Inflammatory macrophage (primary cell): ENCODE data around the gene SEPSECS.

ENCODE experiments used
- DNase-seq, 2 donors: peaks; one replicate each; pipeline ENCODE4 v3.0.0-alpha.2; 2020 to 2022

Gene SEPSECS

GRCh38 chr4:25080571-25080970, 79.7 kb downstream of the SEPSECS start:
- DNase-seq, result no peak

- no peak for DNase-seq
Observed at GRCh38 chr4:25078523-25078922, 81.7 kb downstream of the SEPSECS start.

GRCh38 chr4:25076625-25077398, 83.4 kb downstream of the SEPSECS start:
- no peak for DNase-seq

- no peak for DNase-seq
Observed at GRCh38 chr4:25075851-25076250, 84.4 kb downstream of the SEPSECS start.

GRCh38 chr4:25075129-25075528, 85.1 kb downstream of the SEPSECS start:
- DNase-seq, result no peak

- no peak for DNase-seq
Observed at GRCh38 chr4:25070545-25070944, 89.7 kb downstream of the SEPSECS start.
